Gastroesophageal sphincter (tissue), 4 donors: Measurements from ENCODE around the gene PTX3. TPM values are rescaled to one million over a fixed set of nuclear protein-coding genes. Genes with fewer than 3 reads are reported as not detected.
A peak's percentile ranks its signal among the peaks of the same experiment; 100 is the strongest.

Source experiments
- ATAC-seq: fragments of 150-250 bp; one replicate; pipeline ENCODE4 v1.9.1; 2016; ENCODE audit warnings: mild to moderate bottlenecking, moderate library complexity
- H3K27ac ChIP-seq, 4 donors: fragments of 200-600 bp; sonication (generic) in 3 of 4; 1 replicate in 3 of 4; 2 replicates in 1 of 4; pipeline ENCODE4 v1.5.1; 2016 to 2019
- H3K27me3 ChIP-seq: fragments of 200-600 bp; sonication (generic); one replicate; pipeline ENCODE4 v1.5.1; 2019
- H3K36me3 ChIP-seq, 2 donors: fragments of 200-600 bp; sonication (generic); one replicate each; pipeline ENCODE4 v1.5.1; 2019; ENCODE audit warnings: control low read depth in 1 of 2
- H3K4me1 ChIP-seq, 3 donors: fragments of 200-600 bp; sonication (generic); 1 replicate in 2 of 3; 2 replicates in 1 of 3; pipeline ENCODE4 v1.5.1; 2016 to 2019; ENCODE audit warnings: control low read depth in 2 of 3
- H3K4me3 ChIP-seq, 2 donors: fragments of 200-600 bp; sonication (generic); one replicate each; pipeline ENCODE4 v1.5.1; 2019; ENCODE audit warnings: mild to moderate bottlenecking in 1 of 2, moderate library complexity in 1 of 2
- H3K9me3 ChIP-seq, 3 donors: fragments of 200-600 bp; sonication (generic); one replicate each; pipeline ENCODE4 v1.5.1; 2017 to 2019; ENCODE audit warnings: control low read depth in 2 of 3
- EP300 ChIP-seq: sonication (generic); formaldehyde crosslinking; IDR thresholded peaks from one replicate; pipeline ENCODE4 v1.6.1; 2017; ENCODE audit warnings: antibody characterized with exemption, mild to moderate bottlenecking
- POLR2A ChIP-seq, 2 donors: fragments of 450-650 bp; IDR thresholded peaks; one replicate each; pipeline ENCODE4 v1.6.1; 2017; ENCODE audit warnings: antibody characterized with exemption in 2 of 2, mild to moderate bottlenecking in 2 of 2, moderate library complexity in 1 of 2
- POLR2AphosphoS5 ChIP-seq: sonication (generic); formaldehyde crosslinking; IDR thresholded peaks from one replicate; pipeline ENCODE4 v1.6.1; 2017; ENCODE audit warnings: antibody characterized with exemption
- WGBS, 2 donors: methylation state at CpG; one replicate each; pipeline ENCODE4 v1.1.5; 2018; ENCODE audit warnings: low coverage in 1 of 2; 5-methylcytosine and 5-hydroxymethylcytosine counted together
- total RNA-seq, 4 donors: library from RNA; depleted of rRNA; stranded (reverse); fragments of >200 nt; gene quantifications; one replicate each; pipeline ENCODE4 v1.1.0, GENCODE V29; 2016
- TF ChIP-seq, protein P1 (sequence below), 4 experiments: fragments of 200-600 bp in 2 of 4; fragments of 450-650 bp in 2 of 4; sonication (generic) in 1 of 4; IDR thresholded peaks; one replicate each; pipeline ENCODE4 v1.5.1; 2017 to 2019; ENCODE audit warnings: antibody characterized with exemption in 4 of 4, mild to moderate bottlenecking in 2 of 4, moderate library complexity in 2 of 4

PTX3 gene
- total RNA-seq = 100 to 1,000 TPM in 1 of 4 donors, 1 to 10 TPM in 3; 2.0 to 140 (median 5.7) TPM

GRCh38 chr3:157436583-157437291, at the start of gene PTX3:
Gene PTX3, plus strand, starts transcription at chr3:157436850. Its CDS starts 84 bp downstream, at chr3:157436934.
- H3K27ac ChIP-seq = peak within 1 kb of the TSS in 3 of 4 donors; percentile 70 to 73 (median 72)
- H3K27me3 ChIP-seq = no peaks in the 10 kb centered on the region

GRCh38 chr3:157387708-157388435, 48.8 kb upstream of the PTX3 start:
- Histone ChIP-seq H3K27ac (no peak overlapping the region), H3K4me1 (peaks cover 0 to 7% (median 0%) of the 10 kb centered on the region in 3 donors), H3K4me3 (no peak overlapping the region), H3K9me3 (no peaks in the 10 kb centered on the region), H3K27me3 (no peaks in the 10 kb centered on the region), H3K36me3 (no peaks in the 10 kb centered on the region)
- no peak for ATAC-seq
- WGBS, 2 donors = 54 to 58% methylated on average over 3 of the region's 3 CpGs
- TF ChIP-seq, protein P1, sequence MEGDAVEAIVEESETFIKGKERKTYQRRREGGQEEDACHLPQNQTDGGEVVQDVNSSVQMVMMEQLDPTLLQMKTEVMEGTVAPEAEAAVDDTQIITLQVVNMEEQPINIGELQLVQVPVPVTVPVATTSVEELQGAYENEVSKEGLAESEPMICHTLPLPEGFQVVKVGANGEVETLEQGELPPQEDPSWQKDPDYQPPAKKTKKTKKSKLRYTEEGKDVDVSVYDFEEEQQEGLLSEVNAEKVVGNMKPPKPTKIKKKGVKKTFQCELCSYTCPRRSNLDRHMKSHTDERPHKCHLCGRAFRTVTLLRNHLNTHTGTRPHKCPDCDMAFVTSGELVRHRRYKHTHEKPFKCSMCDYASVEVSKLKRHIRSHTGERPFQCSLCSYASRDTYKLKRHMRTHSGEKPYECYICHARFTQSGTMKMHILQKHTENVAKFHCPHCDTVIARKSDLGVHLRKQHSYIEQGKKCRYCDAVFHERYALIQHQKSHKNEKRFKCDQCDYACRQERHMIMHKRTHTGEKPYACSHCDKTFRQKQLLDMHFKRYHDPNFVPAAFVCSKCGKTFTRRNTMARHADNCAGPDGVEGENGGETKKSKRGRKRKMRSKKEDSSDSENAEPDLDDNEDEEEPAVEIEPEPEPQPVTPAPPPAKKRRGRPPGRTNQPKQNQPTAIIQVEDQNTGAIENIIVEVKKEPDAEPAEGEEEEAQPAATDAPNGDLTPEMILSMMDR (IDR thresholded peaks at IDR 0.05) = no peak
- TF ChIP-seq EP300 (no peak), POLR2A (IDR thresholded peaks at IDR 0.05) (no peak), POLR2AphosphoS5 (no peak)

More at GRCh38 chr3:157436583-157437291, at the start of gene PTX3:
- TF ChIP-seq EP300 (no peak), POLR2AphosphoS5 (peak; percentile 70)
- TF ChIP-seq, protein P1 (IDR thresholded peaks at IDR 0.05) = no peak
- WGBS, 2 donors = 1 to 3% methylated on average over 12 to 15 of the region's 15 CpGs
- H3K36me3 ChIP-seq = no peaks in the 10 kb centered on the region
- no peaks in the 10 kb centered on the region for H3K9me3 ChIP-seq
- H3K4me3 ChIP-seq = peak within 1 kb of the TSS; percentile 17 to 62
- peaks cover 0 to 30% (median 5%) of the 10 kb centered on the region in 3 donors for H3K4me1 ChIP-seq
- peak; percentile 67 for ATAC-seq

DNA sequence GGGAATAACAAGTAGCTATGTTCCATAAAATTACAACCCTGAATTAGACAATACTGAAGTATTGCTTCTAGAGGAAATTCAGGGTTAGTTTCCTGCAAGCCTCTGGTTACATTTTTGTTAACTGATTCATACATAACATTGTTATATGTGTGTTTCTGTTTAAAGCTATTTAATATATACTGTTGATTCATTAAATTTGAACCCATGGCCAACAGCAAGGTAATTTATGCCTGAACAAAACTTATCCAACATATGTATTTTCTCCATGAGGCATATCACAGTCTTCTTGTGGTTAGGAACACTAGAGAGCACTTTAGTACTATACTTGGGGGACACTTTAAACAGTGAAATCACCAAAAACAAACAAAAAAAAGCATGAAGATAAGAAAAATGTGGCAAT, 47.7 kb upstream of the PTX3 start:
- H3K27me3 ChIP-seq = no peaks in the 10 kb centered on the region
- H3K36me3 ChIP-seq = no peaks in the 10 kb centered on the region
- no peak overlapping the region for H3K27ac ChIP-seq
- no peaks in the 10 kb centered on the region for H3K9me3 ChIP-seq
- peaks cover 0 to 7% (median 0%) of the 10 kb centered on the region in 3 donors for H3K4me1 ChIP-seq
- no peak for ATAC-seq
- TF ChIP-seq EP300 (no peak), POLR2AphosphoS5 (no peak), POLR2A (IDR thresholded peaks at IDR 0.05) (no peak)
- TF ChIP-seq, protein P1 (IDR thresholded peaks at IDR 0.05) = no peak
- H3K4me3 ChIP-seq = no peak overlapping the region

DNA sequence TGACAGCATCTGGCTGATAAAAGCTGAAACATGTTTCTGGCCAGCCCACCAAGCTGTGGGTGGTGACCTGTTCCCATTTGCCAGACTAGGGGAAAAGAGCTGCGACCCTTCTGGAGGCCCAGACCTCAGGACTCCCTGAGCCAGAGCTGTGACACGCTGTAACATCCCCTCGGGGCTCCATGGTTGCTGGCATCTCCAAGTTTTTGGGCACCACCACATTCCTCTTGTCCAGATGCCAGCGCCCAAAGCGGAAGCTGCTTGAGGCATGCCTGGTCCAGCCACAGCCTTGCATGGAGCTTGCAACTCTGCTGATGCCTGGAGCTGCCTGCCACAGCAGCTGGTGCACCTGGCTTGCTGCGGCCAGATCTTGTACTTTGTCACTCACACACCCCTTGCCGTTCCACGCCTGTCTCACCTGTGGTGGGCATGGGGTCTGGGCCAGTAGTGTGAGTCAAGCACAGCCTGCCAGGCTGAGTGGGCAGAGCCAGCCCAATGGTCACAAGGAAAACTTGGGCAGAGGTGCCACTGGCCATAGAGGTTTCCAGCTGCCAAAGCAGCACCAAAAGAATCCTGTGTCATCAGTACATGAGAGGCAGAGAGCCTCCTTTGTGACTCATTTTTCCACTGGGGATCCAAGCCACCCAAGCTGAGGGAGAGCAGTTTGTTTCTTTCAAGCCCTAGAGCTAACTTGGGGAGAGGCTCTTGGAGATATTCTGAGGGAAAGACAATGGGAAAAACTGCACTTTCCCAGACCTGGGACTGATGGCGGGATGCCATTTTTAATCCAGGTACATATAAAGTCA, 45.7 kb upstream of the PTX3 start:
- Histone ChIP-seq H3K27ac (no peak overlapping the region), H3K9me3 (no peaks in the 10 kb centered on the region), H3K4me3 (no peak overlapping the region), H3K36me3 (no peaks in the 10 kb centered on the region), H3K4me1 (no peaks in the 10 kb centered on the region), H3K27me3 (no peaks in the 10 kb centered on the region)
- TF ChIP-seq POLR2AphosphoS5 = no peak
- TF ChIP-seq POLR2A (IDR thresholded peaks at IDR 0.05) = no peak
- TF ChIP-seq EP300 = no peak
- TF ChIP-seq, protein P1 (IDR thresholded peaks at IDR 0.05) = no peak
- ATAC-seq = no peak
- WGBS, 2 donors = 97% methylated on average over 5 of the region's 9 CpGs; no CpG with 5 or more reads in 1 of the 2 donors
